ENCODE measurements around the gene H19.
A peak's percentile ranks its signal among the peaks of the same experiment; 100 is the strongest.

H19 gene

DNA sequence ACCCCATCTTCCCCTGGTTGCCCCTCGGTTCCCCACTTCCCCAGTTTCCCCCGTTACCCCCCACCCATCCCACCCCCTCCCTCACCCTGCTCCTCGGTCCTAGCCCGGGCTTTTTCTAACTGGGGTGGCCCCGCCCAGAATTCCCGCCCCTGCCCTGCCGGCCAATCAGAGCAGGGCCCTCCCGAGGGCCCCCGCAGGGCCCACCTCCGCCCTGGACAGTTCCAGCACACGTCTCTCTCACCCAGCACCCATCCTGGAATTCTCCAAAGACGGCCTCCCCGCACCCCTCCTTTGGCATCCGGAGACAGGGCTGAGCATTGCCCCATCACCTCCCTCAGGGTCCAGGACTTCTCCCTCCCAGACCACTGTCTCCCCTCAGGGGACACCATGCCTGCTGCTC lies at the start of gene H19:
TSS of gene H19 (minus strand) at position 88 of the 400 bp plus-strand sequence.
- Histone ChIP-seq H3K4me3 (ENCODE audit: severe bottlenecking) (no peak within 1 kb of the TSS), H3K9me3 (ENCODE audit: severe bottlenecking) (no peaks in the 10 kb centered on the region), H3K36me3 (ENCODE audit: low read depth) (no peaks in the 10 kb centered on the region), H3K27ac (ENCODE audit: poor library complexity, severe bottlenecking) (no peak within 1 kb of the TSS), H3K27me3 (ENCODE audit: insufficient read depth, poor library complexity, severe bottlenecking) (no peaks in the 10 kb centered on the region), H3K4me1 (ENCODE audit: insufficient read depth, poor library complexity, severe bottlenecking) (no peaks in the 10 kb centered on the region)
- DNase-seq (ENCODE audit: low spot score) (no peak), ATAC-seq (ENCODE audit: low read depth) (peak; percentile 68)
- TF ChIP-seq, protein P1, sequence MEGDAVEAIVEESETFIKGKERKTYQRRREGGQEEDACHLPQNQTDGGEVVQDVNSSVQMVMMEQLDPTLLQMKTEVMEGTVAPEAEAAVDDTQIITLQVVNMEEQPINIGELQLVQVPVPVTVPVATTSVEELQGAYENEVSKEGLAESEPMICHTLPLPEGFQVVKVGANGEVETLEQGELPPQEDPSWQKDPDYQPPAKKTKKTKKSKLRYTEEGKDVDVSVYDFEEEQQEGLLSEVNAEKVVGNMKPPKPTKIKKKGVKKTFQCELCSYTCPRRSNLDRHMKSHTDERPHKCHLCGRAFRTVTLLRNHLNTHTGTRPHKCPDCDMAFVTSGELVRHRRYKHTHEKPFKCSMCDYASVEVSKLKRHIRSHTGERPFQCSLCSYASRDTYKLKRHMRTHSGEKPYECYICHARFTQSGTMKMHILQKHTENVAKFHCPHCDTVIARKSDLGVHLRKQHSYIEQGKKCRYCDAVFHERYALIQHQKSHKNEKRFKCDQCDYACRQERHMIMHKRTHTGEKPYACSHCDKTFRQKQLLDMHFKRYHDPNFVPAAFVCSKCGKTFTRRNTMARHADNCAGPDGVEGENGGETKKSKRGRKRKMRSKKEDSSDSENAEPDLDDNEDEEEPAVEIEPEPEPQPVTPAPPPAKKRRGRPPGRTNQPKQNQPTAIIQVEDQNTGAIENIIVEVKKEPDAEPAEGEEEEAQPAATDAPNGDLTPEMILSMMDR (IDR thresholded peaks at IDR 0.05; ENCODE audit: poor library complexity, severe bottlenecking), result no peak

- TF ChIP-seq, protein P1 (IDR thresholded peaks at IDR 0.05; ENCODE audit: poor library complexity, severe bottlenecking), result no peak
- Histone ChIP-seq H3K36me3 (ENCODE audit: low read depth) (no peaks in the 10 kb centered on the region), H3K27ac (ENCODE audit: poor library complexity, severe bottlenecking) (no peak overlapping the region), H3K27me3 (ENCODE audit: insufficient read depth, poor library complexity, severe bottlenecking) (peaks cover 17% of the 10 kb centered on the region), H3K4me3 (ENCODE audit: severe bottlenecking) (no peak overlapping the region), H3K4me1 (ENCODE audit: insufficient read depth, poor library complexity, severe bottlenecking) (no peaks in the 10 kb centered on the region), H3K9me3 (ENCODE audit: severe bottlenecking) (no peaks in the 10 kb centered on the region)
- no peak for DNase-seq (ENCODE audit: low spot score)
- ATAC-seq (ENCODE audit: low read depth), result no peak
These were observed 44.3 kb upstream of the H19 start for GRCh38 chr11:2041963-2042362.

- ATAC-seq (ENCODE audit: low read depth) (no peak), DNase-seq (ENCODE audit: low spot score) (no peak)
- no peaks in the 10 kb centered on the region for H3K4me1 ChIP-seq (ENCODE audit: insufficient read depth, poor library complexity, severe bottlenecking)
- H3K9me3 ChIP-seq (ENCODE audit: severe bottlenecking), result no peaks in the 10 kb centered on the region
- H3K27me3 ChIP-seq (ENCODE audit: insufficient read depth, poor library complexity, severe bottlenecking), result peaks cover 12% of the 10 kb centered on the region
- TF ChIP-seq, protein P1 (IDR thresholded peaks at IDR 0.05; ENCODE audit: poor library complexity, severe bottlenecking), result no peak
- no peak overlapping the region for H3K4me3 ChIP-seq (ENCODE audit: severe bottlenecking)
- no peaks in the 10 kb centered on the region for H3K36me3 ChIP-seq (ENCODE audit: low read depth)
- H3K27ac ChIP-seq (ENCODE audit: poor library complexity, severe bottlenecking), result no peak overlapping the region
These were observed 43.5 kb upstream of the H19 start for GRCh38 chr11:2041153-2041552.

- DNase-seq (ENCODE audit: low spot score) (no peak), ATAC-seq (ENCODE audit: low read depth) (no peak)
- Histone ChIP-seq H3K36me3 (ENCODE audit: low read depth) (no peaks in the 10 kb centered on the region), H3K27ac (ENCODE audit: poor library complexity, severe bottlenecking) (no peak overlapping the region), H3K27me3 (ENCODE audit: insufficient read depth, poor library complexity, severe bottlenecking) (peaks cover under 1% of the 10 kb centered on the region), H3K4me1 (ENCODE audit: insufficient read depth, poor library complexity, severe bottlenecking) (no peaks in the 10 kb centered on the region), H3K9me3 (ENCODE audit: severe bottlenecking) (no peaks in the 10 kb centered on the region), H3K4me3 (ENCODE audit: severe bottlenecking) (no peak overlapping the region)
- TF ChIP-seq, protein P1 (IDR thresholded peaks at IDR 0.05; ENCODE audit: poor library complexity, severe bottlenecking), result no peak
These were observed 41.6 kb upstream of the H19 start for GRCh38 chr11:2039198-2039759.

GRCh38 chr11:2036863-2037486 lies 39.3 kb upstream of the H19 start:
- ATAC-seq (ENCODE audit: low read depth) (peak; percentile 33; the same call in 1 of the 3 replicates), DNase-seq (ENCODE audit: low spot score) (no peak)
- H3K27me3 ChIP-seq (ENCODE audit: insufficient read depth, poor library complexity, severe bottlenecking), result no peaks in the 10 kb centered on the region
- no peaks in the 10 kb centered on the region for H3K4me1 ChIP-seq (ENCODE audit: insufficient read depth, poor library complexity, severe bottlenecking)
- H3K27ac ChIP-seq (ENCODE audit: poor library complexity, severe bottlenecking), result no peak overlapping the region
- H3K9me3 ChIP-seq (ENCODE audit: severe bottlenecking), result no peaks in the 10 kb centered on the region
- TF ChIP-seq, protein P1 (IDR thresholded peaks at IDR 0.05; ENCODE audit: poor library complexity, severe bottlenecking), result no peak
- H3K36me3 ChIP-seq (ENCODE audit: low read depth), result no peaks in the 10 kb centered on the region
- H3K4me3 ChIP-seq (ENCODE audit: severe bottlenecking), result no peak overlapping the region
